Measurements from ENCODE around the gene CCBE1.

DNA sequence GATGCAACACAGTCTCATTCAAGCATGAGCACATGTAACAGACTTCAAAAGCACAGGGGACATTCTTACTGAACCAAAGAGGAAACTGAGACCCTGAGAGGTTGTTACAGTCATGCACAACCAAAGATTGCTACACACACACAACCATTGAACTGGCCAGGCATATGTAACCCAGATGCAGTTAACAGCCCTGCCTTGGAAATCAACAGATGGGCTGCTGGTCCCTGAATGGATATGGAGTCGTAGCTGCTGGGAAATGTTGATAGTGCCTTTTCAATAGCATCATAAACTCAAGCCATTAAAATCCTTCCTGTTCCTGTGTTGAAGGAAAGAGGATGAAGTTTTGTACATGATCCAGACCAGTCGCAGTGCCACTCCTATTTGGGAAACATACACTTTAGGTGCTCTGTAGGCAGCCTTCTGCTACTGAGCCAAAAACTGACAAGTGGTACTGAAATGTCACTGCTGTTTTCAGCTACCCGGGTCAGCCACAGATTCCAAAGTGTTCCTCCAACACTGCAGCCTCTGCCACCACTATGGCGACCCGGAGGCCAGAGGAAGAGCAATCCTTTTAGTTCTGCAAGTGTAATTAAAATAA, 143.9 kb downstream of the CCBE1 start:
- TF ChIP-seq JUNB (IDR thresholded peaks at IDR 0.05) (no peak), CHD4 (IDR thresholded peaks at IDR 0.05; ENCODE audit: borderline replicate concordance) (no peak)
